ENCODE data around the gene NUDCD2. TPM values are rescaled to one million over a fixed set of nuclear protein-coding genes. Genes with fewer than 3 reads are reported as not detected.

NUDCD2 gene
- total and polyA plus RNA-seq, 9 of the 15 experiments (the other 6 are each of a cell fraction or from before 2014, with no cell fraction given): 14.6 to 76.9 (median 32.5) TPM

DNA sequence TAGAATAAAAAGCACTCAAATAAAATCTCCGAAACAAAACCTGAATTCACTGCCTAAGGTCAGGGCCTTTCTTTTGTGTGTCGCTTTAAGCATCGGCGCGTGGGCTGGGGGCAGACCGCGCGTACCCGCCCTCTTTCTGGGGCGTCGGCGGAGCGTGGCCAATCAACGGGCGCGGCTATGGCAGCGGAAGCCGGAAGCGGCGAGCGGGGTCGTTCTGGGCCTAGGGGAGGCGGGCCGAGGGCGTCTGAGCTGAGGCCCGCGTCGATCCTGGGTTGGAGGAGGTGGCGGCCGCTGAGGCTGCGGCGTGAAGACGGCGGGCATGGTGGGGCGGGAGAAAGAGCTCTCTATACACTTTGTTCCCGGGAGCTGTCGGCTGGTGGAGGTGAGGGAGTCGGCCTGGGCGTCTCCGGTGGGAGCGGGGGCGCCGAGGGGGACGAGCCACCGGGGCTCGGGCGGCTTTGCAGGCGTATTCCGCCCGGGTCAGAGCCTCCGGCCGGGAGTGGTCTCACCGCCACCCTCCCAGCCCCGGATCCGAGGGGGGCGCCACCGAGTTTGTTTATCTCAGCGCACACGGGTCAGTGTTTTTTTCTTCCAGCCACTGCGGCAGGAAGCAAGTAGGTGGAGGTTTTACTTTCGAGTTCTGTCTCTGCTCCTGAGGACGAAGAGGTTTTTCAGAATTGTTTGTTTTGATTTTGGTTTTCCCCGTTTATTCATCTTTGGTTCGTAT, 45.6 kb upstream of the NUDCD2 start, which contains the start of gene MAT2B (continued):
- TF ChIP-seq ZBTB5 (IDR thresholded peaks at IDR 0.05): no peak
- peak; percentile 61 for TF ChIP-seq NFIC (IDR thresholded peaks at IDR 0.05)
- no peak for TF ChIP-seq ZNF41 (CRISPR knock-in tag; conservative IDR thresholded peaks at IDR 0.05)
- no peak for TF ChIP-seq RFX1 (IDR thresholded peaks at IDR 0.05)
- no peak for TF ChIP-seq ZNF583 (CRISPR knock-in tag; IDR thresholded peaks at IDR 0.05)
- TF ChIP-seq ZC3H11A (IDR thresholded peaks at IDR 0.05; ENCODE audit: low read depth, low read length): no peak; the same call in 1 of the 2 replicates
- TF ChIP-seq ZMIZ1 (IDR thresholded peaks at IDR 0.05; ENCODE audit: low read depth in 2 of 2, low read length in 2 of 2): peak in 1 of 2 experiments; percentile 57; a peak in 1 of 4 replicates
- TF ChIP-seq HINFP (tag; conservative IDR thresholded peaks at IDR 0.05; ENCODE audit: low read depth): no peak
- TF ChIP-seq ZFP30 (CRISPR knock-in tag; IDR thresholded peaks at IDR 0.05; ENCODE audit: borderline replicate concordance): no peak
- no peak for TF ChIP-seq ZNF253 (CRISPR knock-in tag; conservative IDR thresholded peaks at IDR 0.05)
- peak; percentile 57 for TF ChIP-seq PCBP1 (IDR thresholded peaks at IDR 0.05; ENCODE audit: low read depth, low read length, poor library complexity, severe bottlenecking)
- TF ChIP-seq HNRNPL (IDR thresholded peaks at IDR 0.05; ENCODE audit: low read depth, low read length): no peak
- no peak for TF ChIP-seq ZNF165 (CRISPR knock-in tag; IDR thresholded peaks at IDR 0.05; ENCODE audit: borderline replicate concordance)
- TF ChIP-seq ZNF143 (CRISPR knock-in tag; IDR thresholded peaks at IDR 0.05): no peak
- no peak for TF ChIP-seq MYNN (IDR thresholded peaks at IDR 0.05)
- no peak for TF ChIP-seq MYNN (CRISPR knock-in tag; IDR thresholded peaks at IDR 0.05)
- TF ChIP-seq, protein P1, sequence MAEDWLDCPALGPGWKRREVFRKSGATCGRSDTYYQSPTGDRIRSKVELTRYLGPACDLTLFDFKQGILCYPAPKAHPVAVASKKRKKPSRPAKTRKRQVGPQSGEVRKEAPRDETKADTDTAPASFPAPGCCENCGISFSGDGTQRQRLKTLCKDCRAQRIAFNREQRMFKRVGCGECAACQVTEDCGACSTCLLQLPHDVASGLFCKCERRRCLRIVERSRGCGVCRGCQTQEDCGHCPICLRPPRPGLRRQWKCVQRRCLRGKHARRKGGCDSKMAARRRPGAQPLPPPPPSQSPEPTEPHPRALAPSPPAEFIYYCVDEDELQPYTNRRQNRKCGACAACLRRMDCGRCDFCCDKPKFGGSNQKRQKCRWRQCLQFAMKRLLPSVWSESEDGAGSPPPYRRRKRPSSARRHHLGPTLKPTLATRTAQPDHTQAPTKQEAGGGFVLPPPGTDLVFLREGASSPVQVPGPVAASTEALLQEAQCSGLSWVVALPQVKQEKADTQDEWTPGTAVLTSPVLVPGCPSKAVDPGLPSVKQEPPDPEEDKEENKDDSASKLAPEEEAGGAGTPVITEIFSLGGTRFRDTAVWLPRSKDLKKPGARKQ (CRISPR knock-in tag; IDR thresholded peaks at IDR 0.05): no peak
- TF ChIP-seq, protein P2, sequence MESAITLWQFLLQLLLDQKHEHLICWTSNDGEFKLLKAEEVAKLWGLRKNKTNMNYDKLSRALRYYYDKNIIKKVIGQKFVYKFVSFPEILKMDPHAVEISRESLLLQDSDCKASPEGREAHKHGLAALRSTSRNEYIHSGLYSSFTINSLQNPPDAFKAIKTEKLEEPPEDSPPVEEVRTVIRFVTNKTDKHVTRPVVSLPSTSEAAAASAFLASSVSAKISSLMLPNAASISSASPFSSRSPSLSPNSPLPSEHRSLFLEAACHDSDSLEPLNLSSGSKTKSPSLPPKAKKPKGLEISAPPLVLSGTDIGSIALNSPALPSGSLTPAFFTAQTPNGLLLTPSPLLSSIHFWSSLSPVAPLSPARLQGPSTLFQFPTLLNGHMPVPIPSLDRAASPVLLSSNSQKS (CRISPR knock-in tag; IDR thresholded peaks at IDR 0.05): no peak
- peak; percentile 82 for TF ChIP-seq BRD4 (IDR thresholded peaks at IDR 0.05)

Measured in K562 (cell line).